Ascending aorta (tissue), 2 donors: ENCODE results near the gene WWP2. TPM values are rescaled to one million over a fixed set of nuclear protein-coding genes. Genes with fewer than 3 reads are reported as not detected.

Experiments
- DNase-seq, 2 donors: peaks; one replicate each; pipeline ENCODE4 v3.0.0-alpha.2; 2019; ENCODE audit warnings: low spot score in 2 of 2
- H3K27ac ChIP-seq, 2 donors: fragments of 200-600 bp; sonication (generic); one replicate each; pipeline ENCODE4 v1.5.1; 2016 to 2017; ENCODE audit warnings: mild to moderate bottlenecking in 1 of 2
- H3K27me3 ChIP-seq: fragments of 200-600 bp; sonication (generic); one replicate; pipeline ENCODE4 v1.5.1; 2017
- H3K36me3 ChIP-seq, 2 donors: fragments of 200-600 bp; sonication (generic); one replicate each; pipeline ENCODE4 v1.5.1; 2016
- H3K4me1 ChIP-seq, 2 donors: fragments of 200-600 bp; sonication (generic); one replicate each; pipeline ENCODE4 v1.5.1; 2016 to 2017; ENCODE audit warnings: mild to moderate bottlenecking in 1 of 2
- H3K4me3 ChIP-seq, 2 donors: fragments of 200-600 bp; sonication (generic); one replicate each; pipeline ENCODE4 v1.5.1; 2016 to 2017; ENCODE audit warnings: mild to moderate bottlenecking in 1 of 2
- H3K9me3 ChIP-seq, 2 donors: fragments of 200-600 bp; sonication (generic); one replicate each; pipeline ENCODE4 v1.5.1; 2016
- intact Hi-C: fragments of 100-400 bp; cut with DNase I; formaldehyde crosslinking; loops from one replicate; pipeline ENCODE4 v1.15.1; 2023
- total RNA-seq: library from RNA; depleted of rRNA; stranded (reverse); fragments of >200 nt; gene quantifications from one replicate; pipeline ENCODE4 v1.1.0, GENCODE V29; 2016
- TF ChIP-seq, protein P1 (sequence below), 3 experiments: fragments of 200-600 bp in 2 of 3; fragments of 450-650 bp in 1 of 3; sonication (generic) in 2 of 3; IDR thresholded peaks; one replicate each; pipeline ENCODE4 v1.5.1; 2016 to 2019; ENCODE audit warnings: antibody characterized with exemption in 3 of 3, mild to moderate bottlenecking in 1 of 3, moderate library complexity in 1 of 3

The WWP2 gene
- total RNA-seq, 1 donor from 2014 or later, result 71.2 TPM

DNA sequence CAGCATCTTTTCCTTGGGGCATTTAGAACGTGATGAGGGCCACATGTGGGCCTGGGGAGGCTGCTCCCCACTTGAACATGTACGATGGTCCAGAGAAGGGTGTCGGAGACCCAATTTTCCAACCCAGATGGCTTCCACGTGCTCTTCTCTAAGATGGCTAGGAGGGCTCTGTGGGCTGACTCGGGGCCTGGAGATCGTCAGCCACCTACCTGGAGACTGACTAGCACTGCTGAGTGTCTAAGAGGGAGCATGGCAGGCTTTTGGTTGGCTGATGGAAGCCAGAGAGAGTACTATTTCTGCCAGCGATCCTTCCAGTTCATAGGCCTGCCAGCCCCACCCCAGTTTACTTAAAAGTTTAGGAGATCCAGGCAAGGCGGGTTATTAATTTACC lies 128.8 kb downstream of the WWP2 start:
- TF ChIP-seq, protein P1, sequence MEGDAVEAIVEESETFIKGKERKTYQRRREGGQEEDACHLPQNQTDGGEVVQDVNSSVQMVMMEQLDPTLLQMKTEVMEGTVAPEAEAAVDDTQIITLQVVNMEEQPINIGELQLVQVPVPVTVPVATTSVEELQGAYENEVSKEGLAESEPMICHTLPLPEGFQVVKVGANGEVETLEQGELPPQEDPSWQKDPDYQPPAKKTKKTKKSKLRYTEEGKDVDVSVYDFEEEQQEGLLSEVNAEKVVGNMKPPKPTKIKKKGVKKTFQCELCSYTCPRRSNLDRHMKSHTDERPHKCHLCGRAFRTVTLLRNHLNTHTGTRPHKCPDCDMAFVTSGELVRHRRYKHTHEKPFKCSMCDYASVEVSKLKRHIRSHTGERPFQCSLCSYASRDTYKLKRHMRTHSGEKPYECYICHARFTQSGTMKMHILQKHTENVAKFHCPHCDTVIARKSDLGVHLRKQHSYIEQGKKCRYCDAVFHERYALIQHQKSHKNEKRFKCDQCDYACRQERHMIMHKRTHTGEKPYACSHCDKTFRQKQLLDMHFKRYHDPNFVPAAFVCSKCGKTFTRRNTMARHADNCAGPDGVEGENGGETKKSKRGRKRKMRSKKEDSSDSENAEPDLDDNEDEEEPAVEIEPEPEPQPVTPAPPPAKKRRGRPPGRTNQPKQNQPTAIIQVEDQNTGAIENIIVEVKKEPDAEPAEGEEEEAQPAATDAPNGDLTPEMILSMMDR (IDR thresholded peaks at IDR 0.05), result no peak
- no peak for DNase-seq
- intact Hi-C loops, result loop anchor here (2.0 kb wide), 1 partner anchor 26 kb away; no protein-coding TSS in a partner anchor
- H3K36me3 ChIP-seq, result peaks cover 0 to 12% of the 10 kb centered on the region in 2 donors
- no peaks in the 10 kb centered on the region for H3K9me3 ChIP-seq
- peak overlapping the region; percentile 80 to 90 for H3K27ac ChIP-seq
- no peak overlapping the region for H3K4me3 ChIP-seq
- H3K27me3 ChIP-seq, result no peaks in the 10 kb centered on the region
- H3K4me1 ChIP-seq, result peaks cover 0 to 15% of the 10 kb centered on the region in 2 donors

DNA sequence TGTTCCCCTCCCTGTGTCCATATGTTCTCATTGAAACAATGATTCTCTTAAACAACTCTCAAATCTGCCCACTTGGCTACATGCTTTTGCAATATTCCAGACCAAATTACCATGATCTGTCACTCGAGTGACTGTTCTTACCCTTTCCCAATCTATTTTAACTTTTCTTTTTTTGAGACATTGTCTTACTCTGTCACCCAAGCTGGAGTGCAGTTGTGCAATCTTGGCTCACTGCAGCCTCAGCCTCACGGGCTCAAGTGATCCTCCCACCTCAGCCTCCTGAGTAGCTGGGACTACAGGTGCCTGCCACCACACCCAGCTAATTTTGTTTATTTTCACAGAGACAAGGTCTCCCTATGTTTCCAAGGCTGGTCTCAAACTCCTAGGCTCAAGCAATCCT lies 130.2 kb downstream of the WWP2 start:
- no peaks in the 10 kb centered on the region for H3K9me3 ChIP-seq
- no peak for DNase-seq
- TF ChIP-seq, protein P1 (IDR thresholded peaks at IDR 0.05), result no peak
- H3K36me3 ChIP-seq, result peaks cover 0 to 12% of the 10 kb centered on the region in 2 donors
- intact Hi-C loops, result no loop called here
- peak overlapping the region in 1 of 2 donors; percentile 10 for H3K27ac ChIP-seq
- peaks cover 0 to 15% of the 10 kb centered on the region in 2 donors for H3K4me1 ChIP-seq
- no peak overlapping the region for H3K4me3 ChIP-seq
- no peaks in the 10 kb centered on the region for H3K27me3 ChIP-seq

DNA sequence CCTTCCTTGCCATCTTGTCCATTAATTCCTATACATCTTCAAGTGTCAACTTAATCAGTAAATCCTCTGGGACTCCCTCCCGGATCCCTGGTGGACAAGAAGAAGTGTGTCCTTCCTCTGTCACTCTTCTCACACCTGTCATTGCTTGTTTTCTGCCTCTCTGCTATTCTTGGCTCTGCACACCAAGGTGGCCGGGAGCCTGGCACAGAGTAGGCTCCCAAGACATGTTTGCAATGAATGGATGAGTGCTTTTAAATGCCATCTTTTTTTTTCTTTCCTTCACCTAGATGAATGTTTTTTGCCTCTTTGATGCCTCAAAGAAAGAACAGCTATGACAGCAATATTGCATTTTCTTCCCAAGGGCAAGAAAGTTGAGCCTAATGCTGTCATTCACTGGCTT lies 131.0 kb downstream of the WWP2 start:
- no peaks in the 10 kb centered on the region for H3K9me3 ChIP-seq
- peaks cover 0 to 15% of the 10 kb centered on the region in 2 donors for H3K4me1 ChIP-seq
- no peak overlapping the region for H3K27ac ChIP-seq
- TF ChIP-seq, protein P1 (IDR thresholded peaks at IDR 0.05), result no peak
- H3K4me3 ChIP-seq, result no peak overlapping the region
- intact Hi-C loops, result no loop called here
- DNase-seq, result no peak
- no peaks in the 10 kb centered on the region for H3K27me3 ChIP-seq
- H3K36me3 ChIP-seq, result peaks cover 0 to 12% of the 10 kb centered on the region in 2 donors

DNA sequence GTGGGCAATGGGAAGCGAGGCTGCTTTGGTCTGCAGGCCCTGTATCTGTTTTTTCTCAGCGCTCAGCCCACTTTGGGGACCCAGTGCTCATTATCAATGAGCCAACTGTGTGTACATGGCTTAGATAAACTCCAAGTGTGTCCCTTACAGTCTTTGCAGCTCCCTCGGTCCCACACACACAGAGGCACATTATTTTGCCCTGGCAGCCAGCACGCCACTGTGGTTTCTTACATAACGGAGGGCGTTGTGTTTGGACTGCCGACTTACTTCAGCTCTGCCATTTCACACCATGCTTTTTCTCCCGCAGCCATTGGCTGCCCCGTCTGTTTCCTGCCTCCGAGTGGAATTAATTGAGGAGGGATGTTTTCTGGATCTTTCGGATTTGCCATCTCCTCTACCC lies 132.5 kb downstream of the WWP2 start:
- intact Hi-C loops, result no loop called here
- Histone ChIP-seq H3K4me1 (peaks cover 0 to 15% of the 10 kb centered on the region in 2 donors), H3K27ac (peak overlapping the region in 1 of 2 donors; percentile 27), H3K36me3 (peaks cover 0 to under 1% of the 10 kb centered on the region in 2 donors), H3K9me3 (no peaks in the 10 kb centered on the region), H3K27me3 (no peaks in the 10 kb centered on the region), H3K4me3 (no peak overlapping the region)
- no peak for DNase-seq
- TF ChIP-seq, protein P1 (IDR thresholded peaks at IDR 0.05), result no peak

DNA sequence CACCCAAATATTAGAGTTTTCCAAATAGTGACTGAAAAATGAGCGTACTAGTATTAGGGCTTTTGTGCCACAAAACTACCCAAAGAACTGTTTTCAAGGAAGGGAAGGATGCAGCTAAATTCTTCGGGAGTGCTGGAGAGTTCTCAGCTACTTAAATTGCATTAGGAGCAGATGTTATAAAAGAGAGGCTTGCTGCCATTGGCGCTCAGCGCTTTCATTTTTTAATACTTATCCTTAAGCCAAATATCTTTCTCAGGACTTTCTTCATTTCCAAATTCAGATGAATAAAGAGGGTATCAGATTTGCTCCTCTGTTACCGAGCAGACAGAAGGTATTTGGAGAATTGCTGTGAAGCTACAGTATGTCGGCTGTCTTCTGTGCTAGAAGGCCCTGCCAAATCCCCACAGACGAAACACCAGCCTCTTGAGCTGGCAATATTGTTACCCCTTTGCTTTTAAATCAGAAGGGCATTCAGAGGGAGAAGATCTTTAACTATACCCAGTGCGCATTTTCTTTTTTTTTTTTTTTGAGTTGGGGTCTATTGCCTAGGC lies 141.8 kb downstream of the WWP2 start:
- Histone ChIP-seq H3K27ac (peak overlapping the region in 1 of 2 donors; percentile 13), H3K9me3 (no peaks in the 10 kb centered on the region), H3K4me3 (peak overlapping the region in 1 of 2 donors; percentile 5), H3K27me3 (no peaks in the 10 kb centered on the region), H3K4me1 (peaks cover 0 to 2% of the 10 kb centered on the region in 2 donors), H3K36me3 (peaks cover 0 to 5% of the 10 kb centered on the region in 2 donors)
- DNase-seq, result no peak
- intact Hi-C loops, result no loop called here
- TF ChIP-seq, protein P1 (IDR thresholded peaks at IDR 0.05), result no peak
